HCT116 (cell line): ENCODE results near the gene ABHD12. TPM values are rescaled to one million over a fixed set of nuclear protein-coding genes. Genes with fewer than 3 reads are reported as not detected.

Source experiments
- ATAC-seq: fragments of 200-7000 bp; cut with Tn5 transposase; 2 replicates; pipeline ENCODE4 v1.9.1; 2020; ENCODE audit warnings: mild to moderate bottlenecking, moderate library complexity
- BruUV-seq: library from RNA; stranded (reverse); fragments of 400-500 nt; replicated peaks from 2 replicates; lab custom pipeline; 2021; lab: Mats Ljungman, UMichigan
- CTCF ChIA-PET: fragments of 300-600 bp; sonication (Branson Sonifier 250); formaldehyde crosslinking; loops from one replicate; lab custom pipeline; 2021; ENCODE audit warnings: antibody characterized with exemption; lab: Charles Lee
- POLR2A ChIA-PET: fragments of 300-600, 350-600 bp; sonication (Branson Sonifier 250); formaldehyde crosslinking; loops from one replicate; lab custom pipeline; 2021; ENCODE audit warnings: antibody characterized with exemption; lab: Charles Lee
- RAD21 ChIA-PET, 2 experiments: fragments of 300-600 bp; sonication (Branson Sonifier 250); formaldehyde crosslinking; loops; one replicate each; lab custom pipeline; 2023; ENCODE audit warnings: low total read pairs in 2 of 2; ENCODE audit not compliant: uncharacterized antibody in 2 of 2, unreplicated experiment in 2 of 2, low non-redundant PET in 1 of 2; lab: Charles Lee
- DNase-seq: peaks from one replicate; pipeline ENCODE4 v3.0.0-alpha.2; 2010; ENCODE audit warnings: low read depth, low spot score
- H2AFZ ChIP-seq: fragments of 200-600 bp; shearing (Covaris generic), sonication (generic); 2 replicates; pipeline ENCODE4 v1.6.1; 2017; ENCODE audit warnings: low read depth, mixed run types, mixed read lengths, antibody characterized with exemption, low read length; ENCODE audit not compliant: poor library complexity, severe bottlenecking
- H3K27ac ChIP-seq: 2 replicates; pipeline ENCODE4 v1.5.1; 2012; ENCODE audit warnings: low read depth, low read length
- H3K27me3 ChIP-seq: fragments of 200-600 bp; sonication (generic); 2 replicates; pipeline ENCODE4 v1.6.1; 2016; ENCODE audit warnings: mixed run types, low read length, mixed read lengths; ENCODE audit not compliant: insufficient read depth
- H3K36me3 ChIP-seq, 2 experiments: fragments of 200-500 bp in 1 of 2; fragments of 200-600 bp in 1 of 2; sonication (Bioruptor generic) in 1 of 2; sonication (generic) in 1 of 2; 2 replicates each; pipeline versions ENCODE4 v1.5.1 to v1.6.1; 2014 to 2016; ENCODE audit warnings: low read length in 2 of 2, inconsistent platforms in 1 of 2, mixed read lengths in 1 of 2, mixed run types in 1 of 2; ENCODE audit not compliant: insufficient read depth in 2 of 2, control insufficient read depth in 1 of 2
- H3K4me1 ChIP-seq, 2 experiments: fragments of 200-600 bp in 1 of 2; sonication (generic) in 1 of 2; 2 replicates each; pipeline versions ENCODE4 v1.5.1 to v1.6.1; 2012 to 2017; ENCODE audit warnings: low read length in 2 of 2, inconsistent platforms in 1 of 2, mild to moderate bottlenecking in 1 of 2, mixed read lengths in 1 of 2, mixed run types in 1 of 2, moderate library complexity in 1 of 2; ENCODE audit not compliant: insufficient read depth in 2 of 2, control insufficient read depth in 1 of 2
- H3K4me2 ChIP-seq: fragments of 200-600 bp; sonication (generic); 2 replicates; pipeline ENCODE4 v1.6.1; 2017; ENCODE audit warnings: mixed run types, low read length, mixed read lengths
- H3K4me3 ChIP-seq, 2 experiments: fragments of 200-600 bp in 1 of 2; sonication (generic) in 1 of 2; replicated peaks in 1 of 2; 2 replicates each; pipeline ENCODE4 v1.5.1; 2011 to 2016; ENCODE audit warnings: low read length in 2 of 2, control low read depth in 1 of 2, low read depth in 1 of 2, mild to moderate bottlenecking in 1 of 2, mixed read lengths in 1 of 2, mixed run types in 1 of 2
- H3K79me2 ChIP-seq: fragments of 200-600 bp; sonication (generic); 2 replicates; pipeline ENCODE4 v1.6.1; 2017; ENCODE audit warnings: mild to moderate bottlenecking, mixed run types, low read length, moderate library complexity, mixed read lengths; ENCODE audit not compliant: insufficient read depth
- H3K9ac ChIP-seq: fragments of 200-600 bp; sonication (generic); 2 replicates; pipeline ENCODE4 v1.6.1; 2016; ENCODE audit warnings: low read length, mixed read lengths
- H3K9me2 ChIP-seq: fragments of 200-600 bp; sonication (generic), shearing (Covaris generic); 2 replicates; pipeline ENCODE4 v1.6.1; 2017; ENCODE audit warnings: mixed run types, mild to moderate bottlenecking, moderate library complexity; ENCODE audit not compliant: insufficient read depth
- H3K9me3 ChIP-seq, 2 experiments: fragments of 200-500 bp in 1 of 2; fragments of 200-600 bp in 1 of 2; sonication (Bioruptor generic) in 1 of 2; sonication (generic) in 1 of 2; 2 replicates each; pipeline ENCODE4 v1.6.1; 2014 to 2017; ENCODE audit warnings: low read length in 2 of 2, mixed read lengths in 2 of 2, inconsistent platforms in 1 of 2, low read depth in 1 of 2, mild to moderate bottlenecking in 1 of 2, mixed run types in 1 of 2, moderate library complexity in 1 of 2; ENCODE audit not compliant: control insufficient read depth in 1 of 2, insufficient read depth in 1 of 2
- H4K20me1 ChIP-seq: fragments of 200-600 bp; sonication (generic), shearing (Covaris generic); 2 replicates; pipeline ENCODE4 v1.6.1; 2017; ENCODE audit warnings: mixed run types, mild to moderate bottlenecking, moderate library complexity; ENCODE audit not compliant: insufficient read depth
- FOSL1 ChIP-seq: IDR thresholded peaks from 2 replicates; pipeline ENCODE4 v1.6.1; 2012; ENCODE audit warnings: low read depth
- JUND ChIP-seq: IDR thresholded peaks from 2 replicates; pipeline ENCODE4 v1.6.1; 2012
- POLR2AphosphoS5 ChIP-seq: IDR thresholded peaks from 2 replicates; pipeline ENCODE4 v1.6.1; 2011; ENCODE audit warnings: mild to moderate bottlenecking, low read depth, low read length, moderate library complexity
- intact Hi-C: fragments of 100-400 bp; cut with micrococcal nuclease; formaldehyde crosslinking; loops from 2 replicates; pipeline ENCODE4 v1.10.0; 2022
- total RNA-seq: library from RNA; stranded (reverse); gene quantifications from one replicate; pipeline ENCODE4 v1.2.1, GENCODE V29; 2021; ENCODE audit not compliant: unreplicated experiment
- TF ChIP-seq, protein P1 (sequence below): IDR thresholded peaks from 2 replicates; pipeline ENCODE4 v1.6.1; 2012; ENCODE audit warnings: low read depth

ABHD12 gene
- total RNA-seq, 1 experiment from 2014 or later = 31.7 TPM

- TF ChIP-seq, protein P1, sequence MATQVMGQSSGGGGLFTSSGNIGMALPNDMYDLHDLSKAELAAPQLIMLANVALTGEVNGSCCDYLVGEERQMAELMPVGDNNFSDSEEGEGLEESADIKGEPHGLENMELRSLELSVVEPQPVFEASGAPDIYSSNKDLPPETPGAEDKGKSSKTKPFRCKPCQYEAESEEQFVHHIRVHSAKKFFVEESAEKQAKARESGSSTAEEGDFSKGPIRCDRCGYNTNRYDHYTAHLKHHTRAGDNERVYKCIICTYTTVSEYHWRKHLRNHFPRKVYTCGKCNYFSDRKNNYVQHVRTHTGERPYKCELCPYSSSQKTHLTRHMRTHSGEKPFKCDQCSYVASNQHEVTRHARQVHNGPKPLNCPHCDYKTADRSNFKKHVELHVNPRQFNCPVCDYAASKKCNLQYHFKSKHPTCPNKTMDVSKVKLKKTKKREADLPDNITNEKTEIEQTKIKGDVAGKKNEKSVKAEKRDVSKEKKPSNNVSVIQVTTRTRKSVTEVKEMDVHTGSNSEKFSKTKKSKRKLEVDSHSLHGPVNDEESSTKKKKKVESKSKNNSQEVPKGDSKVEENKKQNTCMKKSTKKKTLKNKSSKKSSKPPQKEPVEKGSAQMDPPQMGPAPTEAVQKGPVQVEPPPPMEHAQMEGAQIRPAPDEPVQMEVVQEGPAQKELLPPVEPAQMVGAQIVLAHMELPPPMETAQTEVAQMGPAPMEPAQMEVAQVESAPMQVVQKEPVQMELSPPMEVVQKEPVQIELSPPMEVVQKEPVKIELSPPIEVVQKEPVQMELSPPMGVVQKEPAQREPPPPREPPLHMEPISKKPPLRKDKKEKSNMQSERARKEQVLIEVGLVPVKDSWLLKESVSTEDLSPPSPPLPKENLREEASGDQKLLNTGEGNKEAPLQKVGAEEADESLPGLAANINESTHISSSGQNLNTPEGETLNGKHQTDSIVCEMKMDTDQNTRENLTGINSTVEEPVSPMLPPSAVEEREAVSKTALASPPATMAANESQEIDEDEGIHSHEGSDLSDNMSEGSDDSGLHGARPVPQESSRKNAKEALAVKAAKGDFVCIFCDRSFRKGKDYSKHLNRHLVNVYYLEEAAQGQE = no peak
- TF ChIP-seq, all 23 proteins: peak for 0
These were observed 136.9 kb downstream of the ABHD12 start (continued) for GRCh38 chr20:25253606-25254275.

DNA sequence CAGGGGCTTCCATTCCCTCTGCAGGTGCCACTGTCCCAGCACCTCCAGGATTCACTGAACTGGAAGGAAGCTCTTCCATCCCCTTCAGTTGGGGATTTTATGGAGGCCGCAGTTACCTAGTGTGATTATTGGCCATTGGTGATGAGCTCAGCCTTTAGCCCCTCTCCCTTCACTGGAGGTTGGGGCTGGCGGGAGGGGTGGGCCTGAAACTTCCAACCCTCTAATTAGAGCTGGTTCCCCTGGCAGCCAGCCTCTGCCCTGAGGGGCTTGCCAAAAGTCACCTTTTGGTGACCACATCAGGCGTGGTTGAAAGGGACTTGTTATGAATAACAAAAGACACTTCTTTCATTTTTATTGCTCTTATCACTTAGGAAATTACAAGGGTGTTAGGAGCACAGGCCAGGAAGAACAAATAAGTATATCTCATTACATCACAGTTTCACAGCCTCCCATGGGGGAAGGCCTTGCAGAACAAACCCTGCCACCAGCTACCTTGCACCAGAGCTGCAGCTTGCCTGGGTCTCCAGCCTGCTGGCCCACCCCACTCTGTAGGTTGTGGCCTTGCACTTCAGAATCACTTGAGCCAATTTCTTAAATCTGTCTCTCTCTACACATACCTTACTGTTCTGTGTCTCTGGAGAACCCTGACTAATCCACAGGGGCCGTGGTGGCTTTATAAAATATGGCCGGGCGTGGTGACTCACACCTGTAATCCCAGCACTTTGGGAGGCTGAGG, 137.8 kb downstream of the ABHD12 start:
- Histone ChIP-seq H3K36me3 (no peaks in the 10 kb centered on the region; a peak in 1 of 4 replicates), H3K27me3 (no peaks in the 10 kb centered on the region), H3K4me2 (peak overlapping the region; percentile 56), H3K27ac (peak overlapping the region; percentile 23; the same call in 1 of the 2 replicates), H3K79me2 (peaks cover 77% of the 10 kb centered on the region), H3K9me2 (no peaks in the 10 kb centered on the region), H3K4me1 (peaks cover 38 to 39% of the 10 kb centered on the region in 2 experiments), H2AFZ (no peak overlapping the region), H4K20me1 (no peaks in the 10 kb centered on the region), H3K9ac (no peak overlapping the region), H3K9me3 (no peaks in the 10 kb centered on the region), H3K4me3 (peak overlapping the region in 1 of 2 experiments; percentile 11; a peak in 2 of 4 replicates)
- RAD21 ChIA-PET = no interaction called here
- TF ChIP-seq POLR2AphosphoS5 (no peak), JUND (peak; percentile 24; the same call in 1 of the 2 replicates), FOSL1 (peak; percentile 27; the same call in 1 of the 2 replicates)
- ATAC-seq (peak; percentile 24; the same call in 1 of the 2 replicates), DNase-seq (no peak)
- BruUV-seq = no TSS peak
- intact Hi-C loops = loop anchor here (2.0 to 10.0 kb wide), 2 partner anchors 52 to 260 kb away; partner anchors contain the start of gene APMAP
- POLR2A ChIA-PET = interaction anchor here (1.5 kb wide), 1 partner anchor 146 kb away, joined by 3 read pairs; no protein-coding TSS in a partner anchor
- CTCF ChIA-PET = no interaction called here
